HG03378 (cell line): ENCODE measurements around the gene NTN1.

Experiments used
- ATAC-seq: cut with Tn5 transposase; IDR thresholded peaks from one replicate; pipeline ENCODE4 v1.9.1; 2021; ENCODE audit warnings: mild to moderate bottlenecking, moderate library complexity; ENCODE audit not compliant: unreplicated experiment

The NTN1 gene

GRCh38 chr17:9035249-9035648 is 13.9 kb downstream of the NTN1 start:
- ATAC-seq, result no peak

GRCh38 chr17:9036336-9036735 is 15.0 kb downstream of the NTN1 start:
- ATAC-seq, result no peak

- ATAC-seq, result no peak
These were observed 16.4 kb downstream of the NTN1 start for GRCh38 chr17:9037736-9038135.

- ATAC-seq, result no peak
These were observed 17.1 kb downstream of the NTN1 start for GRCh38 chr17:9038380-9038779.

GRCh38 chr17:9044772-9045463 is 23.6 kb downstream of the NTN1 start:
- ATAC-seq, result no peak

- no peak for ATAC-seq
These were observed 29.6 kb downstream of the NTN1 start for GRCh38 chr17:9050801-9051401.

- no peak for ATAC-seq
These were observed 30.3 kb downstream of the NTN1 start for GRCh38 chr17:9051561-9051960.

- ATAC-seq, result no peak
These were observed 31.6 kb downstream of the NTN1 start for GRCh38 chr17:9052921-9053320.

- no peak for ATAC-seq
These were observed 32.1 kb downstream of the NTN1 start for GRCh38 chr17:9053406-9053805.

GRCh38 chr17:9054126-9054975 is 33.0 kb downstream of the NTN1 start:
- no peak for ATAC-seq

GRCh38 chr17:9055281-9055680 is 34.0 kb downstream of the NTN1 start:
- ATAC-seq, result no peak

GRCh38 chr17:9056566-9056965 is 35.3 kb downstream of the NTN1 start:
- no peak for ATAC-seq

- ATAC-seq, result no peak
These were observed 36.0 kb downstream of the NTN1 start for GRCh38 chr17:9057310-9057709.

- ATAC-seq, result no peak
These were observed 41.1 kb downstream of the NTN1 start for GRCh38 chr17:9062399-9062902.

- no peak for ATAC-seq
These were observed 43.1 kb downstream of the NTN1 start for GRCh38 chr17:9064311-9064834.

- ATAC-seq, result no peak
These were observed 49.7 kb downstream of the NTN1 start for GRCh38 chr17:9071016-9071415.

- ATAC-seq, result no peak
These were observed 50.6 kb downstream of the NTN1 start for GRCh38 chr17:9071811-9072498.

GRCh38 chr17:9072696-9073339 is 51.5 kb downstream of the NTN1 start:
- no peak for ATAC-seq

GRCh38 chr17:9074131-9074530 is 52.8 kb downstream of the NTN1 start:
- no peak for ATAC-seq

GRCh38 chr17:9079461-9080103 is 58.3 kb downstream of the NTN1 start:
- no peak for ATAC-seq
